GM12878 (cell line): Measurements from ENCODE around the gene FRMD5. TPM values are rescaled to one million over a fixed set of nuclear protein-coding genes. Genes with fewer than 3 reads are reported as not detected.

Experiments
- ATAC-seq: fragments of 200-7000 bp; cut with Tn5 transposase; 3 replicates; pipeline ENCODE4 v1.9.1; 2020; ENCODE audit warnings: mild to moderate bottlenecking, moderate library complexity
- BruUV-seq: library from RNA; stranded (reverse); fragments of 400-500 nt; replicated peaks from 2 replicates; lab custom pipeline; 2021; lab: Mats Ljungman, UMichigan
- CTCF ChIA-PET: fragments of 300-600 bp; sonication (Branson Sonifier 250); formaldehyde crosslinking; extraction: SDS; loops from one replicate; lab custom pipeline; 2021; ENCODE audit warnings: inconsistent platforms; lab: Yijun Ruan, JAX
- POLR2A ChIA-PET: fragments of 350-600 bp; formaldehyde crosslinking; extraction: SDS; loops from one replicate; lab custom pipeline; 2021; ENCODE audit warnings: inconsistent platforms; lab: Charles Lee
- RAD21 ChIA-PET: fragments of 300-600 bp; sonication (Branson Sonifier 250); formaldehyde crosslinking; loops from one replicate; lab custom pipeline; 2023; ENCODE audit warnings: antibody characterized with exemption; ENCODE audit not compliant: unreplicated experiment; lab: Charles Lee
- SMC1A ChIA-PET: fragments of 300-600 bp; sonication (Branson Sonifier 250); formaldehyde crosslinking; loops from one replicate; lab custom pipeline; 2023; ENCODE audit not compliant: unreplicated experiment, uncharacterized antibody; lab: Charles Lee
- DNase-seq: peaks from one replicate; pipeline ENCODE4 v3.0.0-alpha.2; 2011; ENCODE audit warnings: low read depth, low spot score
- FAIRE-seq: peaks from 3 replicates; lab custom pipeline; 2011; peaks lifted over from hg19 to GRCh38; lab: Jason Lieb, UNC
- H2AFZ ChIP-seq: 2 replicates; pipeline ENCODE4 v1.6.0; 2011; ENCODE audit warnings: low read depth, low read length, control low read depth; ENCODE audit not compliant: control insufficient read depth
- H3K27ac ChIP-seq: 2 replicates; pipeline ENCODE4 v1.5.1; 2011; ENCODE audit warnings: control low read depth; ENCODE audit not compliant: control insufficient read depth, insufficient read depth
- H3K27me3 ChIP-seq, 2 experiments: replicated peaks in 1 of 2; 2 replicates each; pipeline versions ENCODE4 v1.6.0 to v1.6.1; 2011; ENCODE audit warnings: low read length in 1 of 2; ENCODE audit not compliant: control insufficient read depth in 2 of 2, insufficient read depth in 2 of 2
- H3K36me3 ChIP-seq, 2 experiments: 2 replicates each; pipeline ENCODE4 v1.5.1; 2011; ENCODE audit warnings: low read length in 1 of 2; ENCODE audit not compliant: control insufficient read depth in 2 of 2, insufficient read depth in 2 of 2
- H3K4me1 ChIP-seq: 2 replicates; pipeline ENCODE4 v1.6.1; 2011; ENCODE audit warnings: mild to moderate bottlenecking, low read length, moderate library complexity, mixed read lengths; ENCODE audit not compliant: control insufficient read depth, insufficient read depth
- H3K4me2 ChIP-seq: 2 replicates; pipeline ENCODE4 v1.6.0; 2011; ENCODE audit warnings: control low read depth; ENCODE audit not compliant: control insufficient read depth, insufficient read depth
- H3K4me3 ChIP-seq: fragments of 200-600 bp; sonication (generic); 2 replicates; pipeline ENCODE4 v1.5.1; 2016
- H3K79me2 ChIP-seq: 2 replicates; pipeline ENCODE4 v1.6.0; 2011; ENCODE audit warnings: low read length; ENCODE audit not compliant: control insufficient read depth, insufficient read depth
- H3K9ac ChIP-seq: 2 replicates; pipeline ENCODE4 v1.8.0; 2011; ENCODE audit warnings: low read length, control low read depth, mixed read lengths; ENCODE audit not compliant: control insufficient read depth, insufficient read depth
- H3K9me3 ChIP-seq: replicated peaks from 3 replicates; pipeline ENCODE4 v1.5.1; 2011; ENCODE audit warnings: mild to moderate bottlenecking, low read length; ENCODE audit not compliant: control insufficient read depth, insufficient read depth
- H4K20me1 ChIP-seq: 2 replicates; pipeline ENCODE4 v1.6.0; 2011; ENCODE audit not compliant: control insufficient read depth, insufficient read depth
- CEBPB ChIP-seq, 2 experiments: fragments of 150-350 bp in 1 of 2; IDR thresholded peaks; 2 replicates each; pipeline ENCODE4 v1.6.1; 2012 to 2014; ENCODE audit warnings: low read depth in 2 of 2, low read length in 2 of 2, borderline replicate concordance in 1 of 2, inconsistent platforms in 1 of 2
- CEBPZ ChIP-seq: fragments of 150-350 bp; IDR thresholded peaks from 2 replicates; pipeline ENCODE4 v1.6.1; 2016; ENCODE audit warnings: low read depth, low read length
- EP300 ChIP-seq, 2 experiments: fragments of 150-350 bp in 1 of 2; IDR thresholded peaks; 2 replicates each; pipeline ENCODE4 v1.6.1; 2011 to 2012; ENCODE audit warnings: low read depth in 2 of 2, low read length in 2 of 2, borderline replicate concordance in 1 of 2, improper control_type of control experiment in 1 of 2, inconsistent platforms in 1 of 2; ENCODE audit not compliant: control insufficient read depth in 1 of 2
- HDGF ChIP-seq: fragments of 450-650 bp; IDR thresholded peaks from 2 replicates; pipeline ENCODE4 v1.6.1; 2016; ENCODE audit warnings: antibody characterized with exemption
- LARP7 ChIP-seq: fragments of 450-650 bp; IDR thresholded peaks from 2 replicates; pipeline ENCODE4 v1.6.1; 2017; ENCODE audit warnings: mild to moderate bottlenecking
- POLR2AphosphoS5 ChIP-seq: IDR thresholded peaks from 2 replicates; pipeline ENCODE4 v1.6.1; 2011; ENCODE audit warnings: mild to moderate bottlenecking, low read length, inconsistent platforms
- PRDM15 ChIP-seq: fragments of 450-650 bp; formaldehyde crosslinking; IDR thresholded peaks from 2 replicates; pipeline ENCODE4 v1.4.0; 2020; ENCODE audit warnings: mild to moderate bottlenecking, moderate library complexity
- TCF3 ChIP-seq: IDR thresholded peaks from 2 replicates; pipeline ENCODE4 v1.6.1; 2012; ENCODE audit warnings: low read depth, mild to moderate bottlenecking, low read length, borderline replicate concordance; ENCODE audit not compliant: insufficient read depth
- WGBS: methylation state at CpG from one replicate; pipeline ENCODE4 v1.1.6; 2016; ENCODE audit warnings: low lambda C conversion rate; ENCODE audit not compliant: insufficient replicate concordance, insufficient coverage; ENCODE audit errors: missing lambda C conversion rate; 5-methylcytosine and 5-hydroxymethylcytosine counted together
- in situ Hi-C: fragments of 300-500 bp; cut with MboI; formaldehyde crosslinking; loops from 9 replicates; pipeline ENCODE4 v1.14.3; 2018; ENCODE audit warnings: mixed read lengths
- intact Hi-C: fragments of 100-400 bp; cut with micrococcal nuclease; formaldehyde crosslinking; loops from one replicate; pipeline ENCODE4 v1.14.2; 2022; ENCODE audit not compliant: unreplicated experiment
- polyA plus RNA-seq, 11 experiments: library from polyadenylated mRNA; depleted of rRNA in 4 of 11; unstranded in 6 of 11; stranded (reverse) in 5 of 11; fragments of >200 nt; fragmentation: Nextera tagmentation in 4 of 11; fragmentation: Illumina TruSeq in 1 of 11; extraction: Ambion mirVana in 4 of 11; extraction: Trizol in 1 of 11; gene quantifications; 1 replicate in 1 of 11; 2 replicates in 10 of 11; pipeline versions ENCODE4 v1.2.1 to v1.2.3, GENCODE V29; 2011 to 2016; ENCODE audit warnings: inconsistent platforms in 2 of 11, missing spikeins in 2 of 11, low read depth in 1 of 11
- total RNA-seq, 4 experiments: library from RNA; depleted of rRNA in 3 of 4; stranded (reverse); fragments of >200 nt in 3 of 4; fragmentation: Illumina TruSeq in 1 of 4; extraction: Trizol in 1 of 4; gene quantifications; 2 replicates each; pipeline versions ENCODE4 v1.2.1 to v1.2.3, GENCODE V29; 2013 to 2021
- TF ChIP-seq, protein P1 (sequence below): fragments of 450-650 bp; IDR thresholded peaks from 2 replicates; pipeline ENCODE4 v1.6.1; 2017; ENCODE audit warnings: borderline replicate concordance
- TF ChIP-seq, protein P2 (sequence below): IDR thresholded peaks from 2 replicates; pipeline ENCODE4 v1.6.1; 2011; ENCODE audit warnings: mild to moderate bottlenecking, low read depth, low read length, moderate library complexity; ENCODE audit not compliant: insufficient replicate concordance

The FRMD5 gene
- total and polyA plus RNA-seq, 10 of the 15 experiments (the other 5 are each of a cell fraction or from before 2014, with no cell fraction given), result 0.26 to 6.4 (median 0.68) TPM; not detected in 1

GRCh38 chr15:44215594-44215993 is 20.5 kb upstream of the FRMD5 start (continued):
- TF ChIP-seq PRDM15 (CRISPR knock-in tag) (no peak), CEBPB (IDR thresholded peaks at IDR 0.05; ENCODE audit: borderline replicate concordance in 1 of 2, low read depth in 2 of 2, low read length in 2 of 2) (no peak), POLR2AphosphoS5 (no peak)
- TF ChIP-seq, protein P1, sequence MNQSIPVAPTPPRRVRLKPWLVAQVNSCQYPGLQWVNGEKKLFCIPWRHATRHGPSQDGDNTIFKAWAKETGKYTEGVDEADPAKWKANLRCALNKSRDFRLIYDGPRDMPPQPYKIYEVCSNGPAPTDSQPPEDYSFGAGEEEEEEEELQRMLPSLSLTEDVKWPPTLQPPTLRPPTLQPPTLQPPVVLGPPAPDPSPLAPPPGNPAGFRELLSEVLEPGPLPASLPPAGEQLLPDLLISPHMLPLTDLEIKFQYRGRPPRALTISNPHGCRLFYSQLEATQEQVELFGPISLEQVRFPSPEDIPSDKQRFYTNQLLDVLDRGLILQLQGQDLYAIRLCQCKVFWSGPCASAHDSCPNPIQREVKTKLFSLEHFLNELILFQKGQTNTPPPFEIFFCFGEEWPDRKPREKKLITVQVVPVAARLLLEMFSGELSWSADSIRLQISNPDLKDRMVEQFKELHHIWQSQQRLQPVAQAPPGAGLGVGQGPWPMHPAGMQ, result no peak
- TF ChIP-seq, all 136 proteins: peak for 0

DNA sequence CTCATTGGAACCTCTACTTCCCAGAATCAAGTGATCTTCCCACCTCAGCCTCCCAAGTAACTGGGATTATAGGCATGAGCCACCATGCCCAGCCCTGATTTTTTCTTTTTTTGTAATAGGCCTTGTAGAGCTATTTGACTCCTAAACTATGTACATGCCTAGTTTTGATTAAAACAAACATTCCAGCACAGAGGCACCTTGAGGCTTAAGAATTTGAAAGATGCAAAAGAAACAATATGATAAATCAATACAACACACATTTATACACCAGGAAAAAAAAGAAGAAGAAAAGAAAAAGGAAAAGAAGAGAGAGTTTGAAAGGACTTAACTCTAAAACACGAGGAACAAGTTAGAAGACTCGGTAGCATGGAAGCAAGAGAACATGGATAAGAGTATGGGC is 13.9 kb upstream of the FRMD5 start:
- H3K79me2 ChIP-seq, result no peaks in the 10 kb centered on the region
- no peak overlapping the region for H3K27ac ChIP-seq
- H3K4me2 ChIP-seq, result no peak overlapping the region
- no TSS peak for BruUV-seq
- ChIA-PET SMC1A (interaction anchor here (0.8 to 1.9 kb wide), 3 partner anchors 10 to 17 kb away, joined by 3 to 7 read pairs (median 4); no protein-coding TSS in a partner anchor), RAD21 (interaction anchor here (1.2 kb wide), 1 partner anchor 109 kb away, joined by 3 read pairs; no protein-coding TSS in a partner anchor), POLR2A (interaction anchor here (1.6 kb wide), 1 partner anchor 10 kb away, joined by 4 read pairs; no protein-coding TSS in a partner anchor), CTCF (interaction anchor here (0.5 to 1.5 kb wide), 2 partner anchors 12 to 13 kb away, joined by 3 to 7 read pairs; no protein-coding TSS in a partner anchor)
- ATAC-seq (no peak), FAIRE-seq (no peak), DNase-seq (no peak)
- intact Hi-C loops, result no loop called here
- H3K27me3 ChIP-seq, result no peaks in the 10 kb centered on the region
- no peak overlapping the region for H3K9ac ChIP-seq
- no peaks in the 10 kb centered on the region for H3K4me1 ChIP-seq
- in situ Hi-C loops, result no loop called here
- no peak overlapping the region for H2AFZ ChIP-seq
- no peaks in the 10 kb centered on the region for H3K9me3 ChIP-seq
- WGBS, result 23% methylated on average over 2 of the region's 2 CpGs
- H4K20me1 ChIP-seq, result no peaks in the 10 kb centered on the region
- H3K4me3 ChIP-seq, result no peak overlapping the region
- H3K36me3 ChIP-seq, result no peaks in the 10 kb centered on the region
- no peak for TF ChIP-seq CEBPZ
- TF ChIP-seq TCF3, result no peak
- TF ChIP-seq LARP7, result no peak
- no peak for TF ChIP-seq EP300 (IDR thresholded peaks at IDR 0.05; ENCODE audit: borderline replicate concordance in 1 of 2, control insufficient read depth in 1 of 2, low read depth in 2 of 2, low read length in 2 of 2)
- TF ChIP-seq, protein P2, sequence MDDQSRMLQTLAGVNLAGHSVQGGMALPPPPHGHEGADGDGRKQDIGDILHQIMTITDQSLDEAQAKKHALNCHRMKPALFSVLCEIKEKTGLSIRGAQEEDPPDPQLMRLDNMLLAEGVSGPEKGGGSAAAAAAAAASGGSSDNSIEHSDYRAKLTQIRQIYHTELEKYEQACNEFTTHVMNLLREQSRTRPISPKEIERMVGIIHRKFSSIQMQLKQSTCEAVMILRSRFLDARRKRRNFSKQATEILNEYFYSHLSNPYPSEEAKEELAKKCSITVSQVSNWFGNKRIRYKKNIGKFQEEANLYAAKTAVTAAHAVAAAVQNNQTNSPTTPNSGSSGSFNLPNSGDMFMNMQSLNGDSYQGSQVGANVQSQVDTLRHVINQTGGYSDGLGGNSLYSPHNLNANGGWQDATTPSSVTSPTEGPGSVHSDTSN, result no peak
- TF ChIP-seq HDGF, result no peak
